GM18526 (cell line): ENCODE results near the gene AP3M1.

Experiments used
- POLR2A ChIP-seq: IDR thresholded peaks from 3 replicates; pipeline ENCODE4 v1.6.1; 2011; ENCODE audit not compliant: insufficient read length; ENCODE audit errors: extremely low read depth

AP3M1 gene

DNA sequence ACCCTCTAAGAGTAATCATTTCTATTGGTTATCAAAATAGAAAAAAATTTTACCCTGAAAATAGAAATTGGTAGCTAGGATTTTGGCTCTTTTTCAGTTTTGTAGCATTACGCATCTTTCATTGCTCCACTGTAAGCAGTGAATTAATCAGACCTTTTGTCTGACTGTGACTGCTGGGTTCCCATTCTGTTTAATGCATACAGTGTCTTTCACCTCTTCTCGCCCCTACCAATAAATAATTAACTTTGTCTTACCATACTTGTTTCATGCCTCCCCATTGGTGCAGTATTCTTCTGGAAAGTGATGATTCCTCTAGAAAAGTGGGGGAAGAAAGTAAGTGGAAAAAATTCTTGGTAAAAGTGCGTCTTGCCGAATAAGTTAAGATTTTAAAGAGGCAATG lies 73.2 kb downstream of the AP3M1 start:
- TF ChIP-seq POLR2A = no peak

DNA sequence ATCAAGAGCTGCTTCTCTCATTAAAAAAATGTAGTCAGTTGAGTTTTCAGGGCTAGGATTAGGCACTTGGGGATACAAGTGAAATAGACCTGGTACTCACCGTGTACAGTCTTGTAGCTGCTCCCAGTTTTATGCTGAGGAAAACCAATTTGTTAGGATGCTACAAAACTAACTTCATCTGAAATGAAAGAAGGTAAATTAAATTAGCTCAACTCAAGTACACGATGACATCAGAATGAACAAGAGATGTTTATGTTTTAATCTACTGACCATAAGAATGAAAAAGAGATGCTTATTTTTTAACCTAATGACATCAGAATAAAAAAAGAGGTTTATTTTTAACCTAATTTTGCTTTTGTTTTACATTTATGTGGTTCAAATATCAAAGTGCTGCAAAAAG lies 73.7 kb downstream of the AP3M1 start:
- TF ChIP-seq POLR2A = no peak

DNA sequence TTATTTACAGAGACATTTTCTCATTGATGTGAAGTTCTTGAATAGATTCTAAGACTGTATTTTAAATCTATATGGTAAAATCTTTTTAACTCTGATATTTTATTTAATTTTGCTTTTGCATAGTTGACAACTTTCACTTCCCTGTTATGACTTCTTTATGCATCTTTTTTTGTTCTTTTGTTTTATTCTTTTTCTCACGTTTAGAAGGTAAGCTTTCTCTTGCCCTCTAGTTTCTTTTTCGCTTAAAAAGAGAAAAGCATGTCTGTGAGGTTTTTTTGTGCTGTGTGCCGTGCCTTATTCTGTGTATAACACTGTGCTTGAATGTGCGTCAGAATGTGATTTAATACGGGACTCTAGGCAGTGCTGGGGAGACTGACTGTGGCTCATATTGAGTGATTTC lies 74.7 kb downstream of the AP3M1 start:
- TF ChIP-seq POLR2A = no peak

DNA sequence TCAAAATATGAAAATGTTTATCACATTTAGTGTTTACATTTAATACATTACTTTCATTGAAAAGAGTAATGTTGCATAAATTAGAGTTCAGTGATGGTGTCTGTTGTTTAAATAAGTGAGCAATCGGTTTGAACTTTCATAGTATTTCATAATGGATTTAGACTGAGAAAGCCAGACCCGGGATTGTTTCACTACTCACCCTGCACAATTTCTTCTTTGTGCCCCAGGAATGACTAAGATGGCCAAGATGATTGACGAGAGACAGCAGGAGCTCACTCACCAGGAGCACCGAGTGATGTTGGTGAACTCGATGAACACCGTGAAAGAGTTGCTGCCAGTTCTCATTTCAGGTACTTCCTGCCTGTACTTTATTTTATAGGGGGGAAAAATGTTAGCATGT lies 78.1 kb downstream of the AP3M1 start:
- no peak for TF ChIP-seq POLR2A

DNA sequence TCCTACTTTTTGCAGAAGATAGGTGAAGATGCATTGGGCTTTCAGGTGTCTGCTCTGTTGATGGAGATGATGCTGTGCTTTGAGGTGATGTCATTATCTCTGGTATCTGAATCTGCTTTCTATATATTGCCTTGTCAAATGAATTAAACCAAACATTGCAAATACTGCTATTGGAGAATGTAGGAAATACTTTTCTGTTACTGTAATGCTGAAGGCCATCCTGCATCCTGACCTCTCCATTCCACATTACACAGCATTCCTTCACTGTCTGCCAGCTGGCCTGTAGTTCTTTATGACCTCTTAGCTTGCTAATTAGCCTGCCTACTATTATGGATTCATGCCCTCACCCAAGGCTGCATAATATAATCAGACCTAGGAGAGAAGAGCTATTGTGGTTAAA lies 79.5 kb downstream of the AP3M1 start:
- TF ChIP-seq POLR2A = no peak
